ENCODE measurements around the gene EFHC1. TPM values are rescaled to one million over a fixed set of nuclear protein-coding genes. Genes with fewer than 3 reads are reported as not detected.
A peak's percentile ranks its signal among the peaks of the same experiment; 100 is the strongest.

EFHC1 gene
- total RNA-seq, 1 donor, result 21.6 TPM

- TF ChIP-seq, protein P1, sequence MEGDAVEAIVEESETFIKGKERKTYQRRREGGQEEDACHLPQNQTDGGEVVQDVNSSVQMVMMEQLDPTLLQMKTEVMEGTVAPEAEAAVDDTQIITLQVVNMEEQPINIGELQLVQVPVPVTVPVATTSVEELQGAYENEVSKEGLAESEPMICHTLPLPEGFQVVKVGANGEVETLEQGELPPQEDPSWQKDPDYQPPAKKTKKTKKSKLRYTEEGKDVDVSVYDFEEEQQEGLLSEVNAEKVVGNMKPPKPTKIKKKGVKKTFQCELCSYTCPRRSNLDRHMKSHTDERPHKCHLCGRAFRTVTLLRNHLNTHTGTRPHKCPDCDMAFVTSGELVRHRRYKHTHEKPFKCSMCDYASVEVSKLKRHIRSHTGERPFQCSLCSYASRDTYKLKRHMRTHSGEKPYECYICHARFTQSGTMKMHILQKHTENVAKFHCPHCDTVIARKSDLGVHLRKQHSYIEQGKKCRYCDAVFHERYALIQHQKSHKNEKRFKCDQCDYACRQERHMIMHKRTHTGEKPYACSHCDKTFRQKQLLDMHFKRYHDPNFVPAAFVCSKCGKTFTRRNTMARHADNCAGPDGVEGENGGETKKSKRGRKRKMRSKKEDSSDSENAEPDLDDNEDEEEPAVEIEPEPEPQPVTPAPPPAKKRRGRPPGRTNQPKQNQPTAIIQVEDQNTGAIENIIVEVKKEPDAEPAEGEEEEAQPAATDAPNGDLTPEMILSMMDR (IDR thresholded peaks at IDR 0.05; ENCODE audit: insufficient read depth, low read depth, low read length), result no peak
- H3K4me3 ChIP-seq (ENCODE audit: low read depth, low read length), result no peak overlapping the region
- DNase-seq (ENCODE audit: low read depth), result peak; percentile 64
Measured at GRCh38 chr6:52417675-52418111, 2.4 kb upstream of the EFHC1 start.

- no peak for DNase-seq (ENCODE audit: low read depth)
- no peak overlapping the region for H3K4me3 ChIP-seq (ENCODE audit: low read depth, low read length)
- TF ChIP-seq, protein P1 (IDR thresholded peaks at IDR 0.05; ENCODE audit: insufficient read depth, low read depth, low read length), result no peak
Measured at GRCh38 chr6:52418606-52419005, 1.5 kb upstream of the EFHC1 start.

DNA sequence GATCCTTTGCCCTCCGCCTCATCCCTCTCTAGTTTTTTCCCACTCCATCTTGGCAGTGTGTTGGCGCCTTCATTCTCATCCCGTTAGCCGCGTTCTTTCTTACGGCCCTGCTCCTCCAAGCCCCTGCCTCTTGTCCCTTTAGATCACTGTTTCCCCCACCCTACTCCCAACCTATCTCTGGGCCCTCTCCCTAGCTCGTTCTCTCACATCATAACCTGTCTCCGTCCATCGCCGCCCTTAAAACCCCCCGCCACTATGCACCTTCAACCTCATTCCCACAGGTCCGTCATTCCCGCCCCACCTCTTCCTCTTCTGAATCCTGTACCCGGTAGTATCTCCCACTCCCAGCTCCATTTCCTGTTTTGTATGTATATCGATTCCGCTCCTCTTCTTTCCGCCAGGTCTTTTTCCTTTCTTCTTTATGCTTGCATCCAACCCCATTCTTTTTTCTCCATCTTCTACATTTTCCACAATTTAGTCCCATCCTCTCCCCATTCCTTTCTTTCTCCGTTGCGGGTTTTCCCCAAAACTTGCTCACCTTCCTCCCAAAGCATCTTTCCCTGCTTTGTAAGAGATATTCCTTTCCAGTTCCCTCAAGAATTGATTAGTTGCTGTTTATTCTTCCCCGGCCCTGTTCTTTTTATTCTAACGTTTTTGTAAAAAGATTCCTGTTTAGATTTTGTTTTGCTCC is 671 bp downstream of the EFHC1 start:
- peak; percentile 45 for DNase-seq (ENCODE audit: low read depth)
- peak overlapping the region; percentile 94 for H3K4me3 ChIP-seq (ENCODE audit: low read depth, low read length)
- TF ChIP-seq, protein P1 (IDR thresholded peaks at IDR 0.05; ENCODE audit: insufficient read depth, low read depth, low read length), result no peak

- DNase-seq (ENCODE audit: low read depth), result no peak
- TF ChIP-seq, protein P1 (IDR thresholded peaks at IDR 0.05; ENCODE audit: insufficient read depth, low read depth, low read length), result no peak
- H3K4me3 ChIP-seq (ENCODE audit: low read depth, low read length), result no peak overlapping the region
Measured at GRCh38 chr6:52422156-52422555, 2.0 kb downstream of the EFHC1 start.

DNA sequence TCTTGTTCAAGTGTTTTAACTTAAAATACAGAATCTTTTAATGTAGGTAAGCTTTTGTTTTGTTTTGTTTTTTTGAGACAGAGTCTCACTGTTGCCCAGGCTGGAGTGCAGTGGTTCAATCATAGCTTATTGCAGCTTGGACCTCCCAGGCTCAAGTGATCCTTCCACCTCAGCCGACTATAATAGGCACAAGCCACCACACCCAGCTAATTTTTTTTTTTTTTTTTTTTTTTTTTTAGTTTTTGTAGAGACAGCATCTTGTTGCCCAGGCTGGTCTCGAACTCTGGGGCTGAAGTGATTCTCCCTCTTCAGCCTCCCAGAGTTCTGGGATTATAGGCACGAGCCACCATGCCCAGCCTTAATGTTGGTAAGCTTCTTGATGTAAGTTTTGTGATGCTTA is 3.3 kb downstream of the EFHC1 start:
- no peak overlapping the region for H3K4me3 ChIP-seq (ENCODE audit: low read depth, low read length)
- no peak for DNase-seq (ENCODE audit: low read depth)
- TF ChIP-seq, protein P1 (IDR thresholded peaks at IDR 0.05; ENCODE audit: insufficient read depth, low read depth, low read length), result no peak

GRCh38 chr6:52423971-52424381 is 3.8 kb downstream of the EFHC1 start:
- peak; percentile 85 for DNase-seq (ENCODE audit: low read depth)
- H3K4me3 ChIP-seq (ENCODE audit: low read depth, low read length), result peak overlapping the region; percentile 15
- TF ChIP-seq, protein P1 (IDR thresholded peaks at IDR 0.05; ENCODE audit: insufficient read depth, low read depth, low read length), result no peak

GRCh38 chr6:52424513-52424912 is 4.4 kb downstream of the EFHC1 start:
- no peak overlapping the region for H3K4me3 ChIP-seq (ENCODE audit: low read depth, low read length)
- DNase-seq (ENCODE audit: low read depth), result no peak
- TF ChIP-seq, protein P1 (IDR thresholded peaks at IDR 0.05; ENCODE audit: insufficient read depth, low read depth, low read length), result peak; percentile 2

Measured in fibroblast of villous mesenchyme (primary cell).